DMS 273 treated with DMSO at 0.1 percent for 48 hours (cell line): Measurements from ENCODE around the gene IL3RA.
"Not testable (repeated sequence)": the region's sequence is repeated elsewhere in the genome, so short reads cannot be mapped to it uniquely, and the experiment has no call there.

Experiments used
- DNase-seq: peaks from one replicate; lab custom pipeline; 2025; lab: John Stamatoyannopoulos, UW

Gene IL3RA

GRCh38 chrX:1400049-1400448, 63.5 kb downstream of the IL3RA start:
- no peak for DNase-seq

DNA sequence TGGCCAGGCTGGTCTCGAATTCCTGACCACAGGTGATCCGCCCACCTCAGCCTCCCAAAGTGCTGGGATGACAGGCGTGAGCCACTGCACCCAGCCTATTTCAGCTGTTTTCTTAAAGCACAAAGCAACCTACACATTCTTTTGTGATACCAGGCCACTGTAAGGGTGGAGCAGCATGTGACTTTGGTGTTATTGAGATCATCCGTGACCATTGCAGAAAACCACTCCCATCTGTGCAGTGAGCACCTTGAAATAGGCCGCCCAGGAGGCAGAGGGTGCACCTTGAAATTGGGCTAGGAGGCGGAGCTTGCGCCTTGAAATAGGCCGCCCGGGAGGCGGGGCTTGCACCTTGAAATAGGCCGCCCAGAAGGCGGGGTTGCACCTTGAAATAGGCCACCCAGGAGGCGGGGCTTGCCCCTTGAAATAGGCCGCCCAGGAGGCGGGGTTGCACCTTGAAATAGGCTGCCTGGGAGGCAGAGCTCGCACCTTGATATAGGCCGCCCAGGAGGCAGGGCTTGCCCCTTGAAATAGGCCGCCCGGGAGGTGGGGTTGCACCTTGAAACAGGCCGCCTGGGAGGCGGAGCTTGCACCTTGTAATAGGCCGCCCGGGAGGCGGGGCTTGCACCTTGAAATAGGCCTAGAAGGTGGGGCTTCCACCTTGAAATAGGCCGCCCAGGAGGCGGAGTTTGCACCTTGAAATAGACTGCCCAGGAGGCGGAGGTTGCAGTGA, 64.3 kb downstream of the IL3RA start:
- DNase-seq, result no peak

DNA sequence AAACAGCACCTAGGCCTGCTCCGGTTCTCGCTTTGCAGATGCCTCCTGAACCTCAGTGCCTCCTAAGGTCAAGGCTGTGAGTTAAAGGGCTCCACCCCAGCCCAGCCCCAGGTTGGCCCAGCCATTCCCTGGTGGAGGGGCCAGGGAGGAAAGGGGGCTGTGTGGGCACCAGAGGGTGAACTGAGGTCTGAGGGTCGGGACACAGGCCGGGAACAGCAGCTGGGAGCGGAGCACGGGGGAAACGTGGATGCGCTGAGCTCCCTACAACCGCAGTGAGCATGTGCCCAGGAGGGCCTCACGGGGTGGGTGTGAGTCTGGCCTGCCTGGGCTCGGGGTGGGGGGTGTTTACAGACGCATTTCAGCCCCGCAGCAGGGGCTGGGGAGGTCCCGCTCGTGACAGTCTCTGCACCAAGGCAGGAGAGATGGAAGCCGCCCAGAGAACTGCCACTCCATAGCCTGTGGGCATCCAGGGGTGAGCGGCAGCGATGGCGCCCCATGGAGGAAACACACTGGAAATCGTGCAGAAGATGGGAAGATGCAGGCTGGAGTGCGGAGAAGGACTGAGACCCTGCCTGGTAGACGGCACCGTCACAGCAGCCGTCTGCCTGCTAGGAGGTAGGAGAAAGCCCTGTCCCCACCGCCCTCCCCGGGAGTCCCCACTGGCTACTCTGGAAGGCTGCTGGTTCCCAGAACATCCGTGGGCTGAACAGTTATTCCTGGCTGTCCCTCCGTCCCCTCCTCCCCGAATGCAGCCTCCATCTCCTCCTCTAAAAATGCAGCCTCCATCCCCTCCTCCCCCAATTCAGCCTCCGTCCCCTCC, 65.2 kb downstream of the IL3RA start:
- no peak for DNase-seq

GRCh38 chrX:1403228-1403627, 66.6 kb downstream of the IL3RA start:
- DNase-seq, result no peak

GRCh38 chrX:1403867-1404266, 67.3 kb downstream of the IL3RA start:
- DNase-seq, result not testable (repeated sequence)

DNA sequence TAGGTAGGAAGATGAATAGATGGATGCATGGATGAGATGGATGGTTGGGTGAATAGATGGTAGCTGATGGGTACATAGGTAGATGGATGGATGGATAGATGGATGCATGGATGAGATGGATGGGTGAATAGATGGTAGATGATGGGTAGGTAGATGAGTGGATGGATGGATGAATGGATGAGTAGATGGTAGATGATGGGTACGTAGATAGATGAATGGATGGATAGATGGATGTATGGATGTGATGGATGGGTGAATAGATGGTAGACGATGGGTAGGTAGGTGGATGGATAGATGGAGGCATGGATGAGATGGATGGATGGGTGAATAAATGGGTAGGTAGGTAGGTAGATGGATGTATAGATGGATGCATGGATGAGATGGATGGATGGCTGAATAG, 69.2 kb downstream of the IL3RA start:
- not testable (repeated sequence) for DNase-seq

GRCh38 chrX:1407035-1407434, 70.5 kb downstream of the IL3RA start:
- DNase-seq, result no peak

DNA sequence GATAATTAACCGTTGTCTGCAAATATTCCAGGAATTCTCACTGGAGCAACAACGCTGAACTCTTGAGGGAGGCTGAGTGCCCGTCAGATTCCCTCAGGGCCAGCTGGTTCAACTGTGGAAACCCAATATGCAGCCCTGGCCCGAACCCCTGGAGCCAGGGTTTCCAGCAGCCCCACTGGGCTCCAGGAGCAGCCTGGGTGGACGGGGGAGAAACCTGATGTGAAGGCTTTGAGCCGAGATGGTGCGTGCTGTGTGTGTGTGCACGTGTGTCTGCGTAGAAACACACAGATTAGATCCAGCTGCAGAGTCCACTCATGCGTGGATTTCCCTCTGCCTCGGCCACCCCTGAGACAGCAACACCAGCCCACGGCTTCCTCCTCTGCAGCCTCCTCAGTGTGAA, 74.7 kb downstream of the IL3RA start:
- no peak for DNase-seq

DNA sequence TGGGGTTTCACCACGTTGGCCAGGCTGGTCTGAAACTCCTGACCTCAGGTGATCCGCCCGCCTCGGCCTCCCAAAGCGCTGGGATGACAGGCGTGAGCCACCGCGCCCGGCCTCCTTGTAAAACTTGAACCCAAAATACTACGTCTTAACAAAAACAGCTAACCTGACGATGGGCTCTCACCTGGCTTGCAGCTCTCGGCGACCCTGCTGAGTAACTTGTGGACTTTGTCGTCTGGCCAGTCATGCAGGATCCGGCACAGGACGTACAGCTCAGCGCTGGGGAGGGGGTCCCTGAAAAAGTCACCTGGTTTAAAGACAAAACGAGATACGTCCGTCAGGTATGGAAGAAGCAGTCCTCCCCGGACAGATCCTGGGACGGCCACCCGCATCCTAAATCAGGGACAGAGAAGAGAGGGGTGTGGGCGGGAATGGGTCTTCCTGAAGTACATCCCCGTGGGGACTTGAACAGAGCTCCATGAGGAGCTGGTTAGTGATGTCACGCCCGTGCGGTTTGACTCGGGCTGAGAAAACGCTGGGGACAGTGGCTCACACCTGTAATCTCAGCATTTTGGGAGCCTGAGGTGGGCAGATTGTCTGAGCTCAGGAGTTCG, 76.1 kb downstream of the IL3RA start:
- no peak for DNase-seq

DNA sequence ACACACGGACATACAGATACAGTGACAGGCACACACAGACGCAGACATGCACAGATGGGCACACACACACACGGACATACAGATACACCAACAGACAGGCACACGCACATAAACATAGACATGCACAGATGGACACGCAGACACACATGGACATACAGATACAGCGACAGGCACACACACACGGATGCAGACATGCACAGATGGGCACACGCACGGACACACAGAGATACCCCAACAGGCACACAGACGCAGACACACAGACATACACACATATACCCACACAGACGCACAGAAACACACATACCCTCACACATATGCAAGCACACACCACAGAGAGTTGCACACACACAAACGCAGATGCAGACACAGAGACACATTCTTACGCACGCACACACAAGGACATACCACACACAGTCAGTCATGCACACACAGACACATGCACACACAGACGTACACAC, 79.8 kb downstream of the IL3RA start:
- no peak for DNase-seq

DNA sequence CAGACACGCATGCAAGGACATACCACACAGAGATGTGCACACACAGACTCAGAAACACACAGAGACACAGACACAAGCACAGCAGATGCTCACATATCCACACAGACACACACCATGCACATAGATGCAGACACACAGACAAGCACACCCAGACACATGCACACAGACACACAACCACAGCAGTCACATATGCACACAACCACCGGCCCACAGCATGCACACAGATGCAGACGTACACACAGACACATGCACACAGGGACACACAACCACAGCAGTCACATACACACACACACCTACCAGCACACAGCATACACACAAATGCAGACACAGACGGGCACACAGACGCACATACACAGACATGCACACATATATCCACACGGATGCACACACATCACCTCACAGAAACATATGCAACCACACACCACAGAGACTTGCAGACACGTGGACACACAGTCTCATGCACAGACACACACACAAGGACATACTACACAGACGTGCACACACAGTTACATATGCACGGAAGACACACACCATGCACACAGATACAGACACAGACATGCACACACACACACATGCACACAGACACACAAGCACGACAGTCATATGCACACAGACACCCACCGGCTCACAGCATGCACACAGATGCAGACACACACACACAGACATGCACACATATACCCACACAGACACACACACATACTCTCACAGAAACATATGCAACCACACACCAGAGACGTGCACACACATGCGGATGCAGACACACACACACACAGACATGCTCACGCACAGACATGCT, 80.6 kb downstream of the IL3RA start:
- DNase-seq, result no peak

GRCh38 chrX:1417921-1418771, 81.6 kb downstream of the IL3RA start:
- DNase-seq, result no peak

DNA sequence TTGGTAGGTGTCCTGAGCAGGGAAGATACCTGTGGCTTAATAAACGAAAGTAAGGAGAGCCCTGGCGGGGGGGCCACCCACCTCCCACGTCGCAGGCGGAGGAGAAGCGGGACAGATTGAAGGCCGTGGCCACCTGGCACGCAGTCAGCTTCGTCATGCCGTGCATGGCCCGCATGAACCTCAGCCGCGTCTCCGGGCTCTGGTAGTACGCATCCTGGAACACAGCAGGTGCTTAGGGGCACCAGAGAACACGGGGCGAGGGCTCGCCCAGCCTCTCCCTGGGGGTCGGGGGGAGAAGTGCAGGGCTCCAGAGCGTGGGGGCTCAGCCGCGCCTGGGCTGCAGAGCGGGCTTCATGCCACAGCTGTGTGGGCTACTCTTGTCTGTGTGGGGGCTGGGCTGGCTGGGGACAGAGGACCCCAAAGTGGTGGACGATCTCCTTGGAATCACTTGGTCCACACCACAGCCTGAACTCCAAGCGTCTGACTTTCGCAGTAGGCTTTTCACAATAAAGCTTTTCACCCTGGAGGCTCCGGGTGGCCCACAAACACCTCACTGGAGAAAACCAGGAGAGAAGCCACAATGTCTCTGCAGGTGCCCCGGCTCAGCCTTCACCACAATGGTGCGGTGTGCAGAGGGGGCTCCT, 82.4 kb downstream of the IL3RA start:
- DNase-seq, result no peak

GRCh38 chrX:1419545-1420355, 83.2 kb downstream of the IL3RA start:
- no peak for DNase-seq

GRCh38 chrX:1420371-1420770, 83.8 kb downstream of the IL3RA start:
- DNase-seq, result no peak

- no peak for DNase-seq
These were observed 85.0 kb downstream of the IL3RA start for GRCh38 chrX:1421433-1422134.

GRCh38 chrX:1422135-1422465, 85.5 kb downstream of the IL3RA start:
- no peak for DNase-seq

GRCh38 chrX:1423215-1423614, 86.6 kb downstream of the IL3RA start:
- DNase-seq, result no peak

GRCh38 chrX:1424147-1424851, 87.7 kb downstream of the IL3RA start:
- DNase-seq, result no peak
